GM12878 (cell line): Measurements from ENCODE around the gene VSTM2L. TPM values are rescaled to one million over a fixed set of nuclear protein-coding genes. Genes with fewer than 3 reads are reported as not detected.

Experiments used
- ATAC-seq: fragments of 200-7000 bp; cut with Tn5 transposase; 3 replicates; pipeline ENCODE4 v1.9.1; 2020; ENCODE audit warnings: mild to moderate bottlenecking, moderate library complexity
- BruUV-seq: library from RNA; stranded (reverse); fragments of 400-500 nt; replicated peaks from 2 replicates; lab custom pipeline; 2021; lab: Mats Ljungman, UMichigan
- CTCF ChIA-PET: fragments of 300-600 bp; sonication (Branson Sonifier 250); formaldehyde crosslinking; extraction: SDS; loops from one replicate; lab custom pipeline; 2021; ENCODE audit warnings: inconsistent platforms; lab: Yijun Ruan, JAX
- POLR2A ChIA-PET: fragments of 350-600 bp; formaldehyde crosslinking; extraction: SDS; loops from one replicate; lab custom pipeline; 2021; ENCODE audit warnings: inconsistent platforms; lab: Charles Lee
- RAD21 ChIA-PET: fragments of 300-600 bp; sonication (Branson Sonifier 250); formaldehyde crosslinking; loops from one replicate; lab custom pipeline; 2023; ENCODE audit warnings: antibody characterized with exemption; ENCODE audit not compliant: unreplicated experiment; lab: Charles Lee
- SMC1A ChIA-PET: fragments of 300-600 bp; sonication (Branson Sonifier 250); formaldehyde crosslinking; loops from one replicate; lab custom pipeline; 2023; ENCODE audit not compliant: unreplicated experiment, uncharacterized antibody; lab: Charles Lee
- DNase-seq: peaks from one replicate; pipeline ENCODE4 v3.0.0-alpha.2; 2011; ENCODE audit warnings: low read depth, low spot score
- FAIRE-seq: peaks from 3 replicates; lab custom pipeline; 2011; peaks lifted over from hg19 to GRCh38; lab: Jason Lieb, UNC
- H2AFZ ChIP-seq: 2 replicates; pipeline ENCODE4 v1.6.0; 2011; ENCODE audit warnings: low read depth, low read length, control low read depth; ENCODE audit not compliant: control insufficient read depth
- H3K27ac ChIP-seq: 2 replicates; pipeline ENCODE4 v1.5.1; 2011; ENCODE audit warnings: control low read depth; ENCODE audit not compliant: control insufficient read depth, insufficient read depth
- H3K27me3 ChIP-seq, 2 experiments: replicated peaks in 1 of 2; 2 replicates each; pipeline versions ENCODE4 v1.6.0 to v1.6.1; 2011; ENCODE audit warnings: low read length in 1 of 2; ENCODE audit not compliant: control insufficient read depth in 2 of 2, insufficient read depth in 2 of 2
- H3K36me3 ChIP-seq, 2 experiments: 2 replicates each; pipeline ENCODE4 v1.5.1; 2011; ENCODE audit warnings: low read length in 1 of 2; ENCODE audit not compliant: control insufficient read depth in 2 of 2, insufficient read depth in 2 of 2
- H3K4me1 ChIP-seq: 2 replicates; pipeline ENCODE4 v1.6.1; 2011; ENCODE audit warnings: mild to moderate bottlenecking, low read length, moderate library complexity, mixed read lengths; ENCODE audit not compliant: control insufficient read depth, insufficient read depth
- H3K4me2 ChIP-seq: 2 replicates; pipeline ENCODE4 v1.6.0; 2011; ENCODE audit warnings: control low read depth; ENCODE audit not compliant: control insufficient read depth, insufficient read depth
- H3K4me3 ChIP-seq: fragments of 200-600 bp; sonication (generic); 2 replicates; pipeline ENCODE4 v1.5.1; 2016
- H3K79me2 ChIP-seq: 2 replicates; pipeline ENCODE4 v1.6.0; 2011; ENCODE audit warnings: low read length; ENCODE audit not compliant: control insufficient read depth, insufficient read depth
- H3K9ac ChIP-seq: 2 replicates; pipeline ENCODE4 v1.8.0; 2011; ENCODE audit warnings: low read length, control low read depth, mixed read lengths; ENCODE audit not compliant: control insufficient read depth, insufficient read depth
- H3K9me3 ChIP-seq: replicated peaks from 3 replicates; pipeline ENCODE4 v1.5.1; 2011; ENCODE audit warnings: mild to moderate bottlenecking, low read length; ENCODE audit not compliant: control insufficient read depth, insufficient read depth
- H4K20me1 ChIP-seq: 2 replicates; pipeline ENCODE4 v1.6.0; 2011; ENCODE audit not compliant: control insufficient read depth, insufficient read depth
- CEBPB ChIP-seq, 2 experiments: fragments of 150-350 bp in 1 of 2; IDR thresholded peaks; 2 replicates each; pipeline ENCODE4 v1.6.1; 2012 to 2014; ENCODE audit warnings: low read depth in 2 of 2, low read length in 2 of 2, borderline replicate concordance in 1 of 2, inconsistent platforms in 1 of 2
- CHD4 ChIP-seq: fragments of 200-600 bp; sonication (generic); IDR thresholded peaks from 2 replicates; pipeline ENCODE4 v1.6.1; 2016; ENCODE audit warnings: mild to moderate bottlenecking
- JUNB ChIP-seq: IDR thresholded peaks from 2 replicates; pipeline ENCODE4 v1.6.1; 2016; ENCODE audit warnings: antibody characterized with exemption, mild to moderate bottlenecking
- KAT2A ChIP-seq: conservative IDR thresholded peaks from 2 replicates; pipeline ENCODE4 v1.6.1; 2011; ENCODE audit warnings: low read depth, low read length; ENCODE audit not compliant: control insufficient read depth
- MEF2B ChIP-seq: fragments of 450-650 bp; IDR thresholded peaks from 2 replicates; pipeline ENCODE4 v1.6.1; 2018; ENCODE audit warnings: mild to moderate bottlenecking, moderate library complexity; ENCODE audit not compliant: partially characterized antibody, poor library complexity, severe bottlenecking
- MTA3 ChIP-seq: IDR thresholded peaks from 2 replicates; pipeline ENCODE4 v1.6.1; 2012; ENCODE audit warnings: low read length, inconsistent platforms, borderline replicate concordance
- NR2C2 ChIP-seq: IDR thresholded peaks from 2 replicates; pipeline ENCODE4 v1.6.1; 2011; ENCODE audit warnings: borderline replicate concordance, low read depth; ENCODE audit not compliant: control insufficient read depth, insufficient read length
- RUNX3 ChIP-seq: IDR thresholded peaks from 2 replicates; pipeline ENCODE4 v1.6.1; 2012; ENCODE audit warnings: low read length, inconsistent platforms
- SIN3A ChIP-seq: IDR thresholded peaks from 2 replicates; pipeline ENCODE4 v1.6.1; 2012; ENCODE audit warnings: low read depth, low read length, improper control_type of control experiment
- SREBF2 ChIP-seq: IDR thresholded peaks from 2 replicates; pipeline ENCODE4 v1.6.1; 2012; ENCODE audit warnings: mild to moderate bottlenecking, low read length
- SUPT20H ChIP-seq: IDR thresholded peaks from 2 replicates; pipeline ENCODE4 v1.6.1; 2011; ENCODE audit warnings: low read depth, mild to moderate bottlenecking, low read length, moderate library complexity, borderline replicate concordance; ENCODE audit not compliant: control insufficient read depth
- WGBS: methylation state at CpG from one replicate; pipeline ENCODE4 v1.1.6; 2016; ENCODE audit warnings: low lambda C conversion rate; ENCODE audit not compliant: insufficient replicate concordance, insufficient coverage; ENCODE audit errors: missing lambda C conversion rate; 5-methylcytosine and 5-hydroxymethylcytosine counted together
- in situ Hi-C: fragments of 300-500 bp; cut with MboI; formaldehyde crosslinking; loops from 9 replicates; pipeline ENCODE4 v1.14.3; 2018; ENCODE audit warnings: mixed read lengths
- intact Hi-C: fragments of 100-400 bp; cut with micrococcal nuclease; formaldehyde crosslinking; loops from one replicate; pipeline ENCODE4 v1.14.2; 2022; ENCODE audit not compliant: unreplicated experiment
- polyA plus RNA-seq, 11 experiments: library from polyadenylated mRNA; depleted of rRNA in 4 of 11; unstranded in 6 of 11; stranded (reverse) in 5 of 11; fragments of >200 nt; fragmentation: Nextera tagmentation in 4 of 11; fragmentation: Illumina TruSeq in 1 of 11; extraction: Ambion mirVana in 4 of 11; extraction: Trizol in 1 of 11; gene quantifications; 1 replicate in 1 of 11; 2 replicates in 10 of 11; pipeline versions ENCODE4 v1.2.1 to v1.2.3, GENCODE V29; 2011 to 2016; ENCODE audit warnings: inconsistent platforms in 2 of 11, missing spikeins in 2 of 11, low read depth in 1 of 11
- total RNA-seq, 4 experiments: library from RNA; depleted of rRNA in 3 of 4; stranded (reverse); fragments of >200 nt in 3 of 4; fragmentation: Illumina TruSeq in 1 of 4; extraction: Trizol in 1 of 4; gene quantifications; 2 replicates each; pipeline versions ENCODE4 v1.2.1 to v1.2.3, GENCODE V29; 2013 to 2021
- TF ChIP-seq, protein P1 (sequence below): IDR thresholded peaks from 2 replicates; pipeline ENCODE4 v1.6.1; 2011; ENCODE audit warnings: low read depth, mild to moderate bottlenecking, low read length, moderate library complexity, borderline replicate concordance; ENCODE audit errors: extremely low read depth
- TF ChIP-seq, protein P2 (sequence below): fragments of 450-650 bp; IDR thresholded peaks from 2 replicates; pipeline ENCODE4 v1.6.1; 2016; ENCODE audit warnings: mild to moderate bottlenecking, moderate library complexity, borderline replicate concordance
- TF ChIP-seq, protein P3 (sequence below): fragments of 450-650 bp; IDR thresholded peaks from 2 replicates; pipeline ENCODE4 v1.6.1; 2017; ENCODE audit warnings: mild to moderate bottlenecking, moderate library complexity

Gene VSTM2L
- total and polyA plus RNA-seq, 10 of the 15 experiments (the other 5 are each of a cell fraction or from before 2014, with no cell fraction given) = 0.05 to 1.5 (median 0.63) TPM; not detected in 2

DNA sequence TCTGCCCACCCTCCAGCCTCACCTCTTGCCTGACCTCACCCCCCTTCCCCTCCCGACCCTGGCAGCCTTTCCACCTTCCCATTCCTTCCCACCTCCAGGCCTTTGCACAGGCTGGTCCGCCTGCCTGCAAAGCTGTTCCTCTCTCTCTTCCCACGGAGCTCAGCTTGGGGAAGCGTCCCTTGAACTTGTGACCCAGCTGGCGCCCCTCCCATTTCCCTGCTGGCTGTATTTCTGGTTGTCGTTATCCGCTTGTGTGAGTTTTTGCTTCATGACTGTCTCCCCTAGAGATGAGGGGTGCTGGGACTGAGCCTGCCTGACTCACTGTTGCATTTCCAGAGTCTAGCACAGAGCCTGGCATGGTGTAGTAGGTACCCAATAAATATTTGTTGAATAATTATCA is 32.5 kb downstream of the VSTM2L start (continued):
- TF ChIP-seq, protein P1, sequence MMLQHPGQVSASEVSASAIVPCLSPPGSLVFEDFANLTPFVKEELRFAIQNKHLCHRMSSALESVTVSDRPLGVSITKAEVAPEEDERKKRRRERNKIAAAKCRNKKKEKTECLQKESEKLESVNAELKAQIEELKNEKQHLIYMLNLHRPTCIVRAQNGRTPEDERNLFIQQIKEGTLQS = no peak
- TF ChIP-seq NR2C2 = no peak
- TF ChIP-seq KAT2A = no peak
- TF ChIP-seq MTA3 = no peak
- no peak for TF ChIP-seq CHD4
- TF ChIP-seq, all 136 proteins: peak for 0

DNA sequence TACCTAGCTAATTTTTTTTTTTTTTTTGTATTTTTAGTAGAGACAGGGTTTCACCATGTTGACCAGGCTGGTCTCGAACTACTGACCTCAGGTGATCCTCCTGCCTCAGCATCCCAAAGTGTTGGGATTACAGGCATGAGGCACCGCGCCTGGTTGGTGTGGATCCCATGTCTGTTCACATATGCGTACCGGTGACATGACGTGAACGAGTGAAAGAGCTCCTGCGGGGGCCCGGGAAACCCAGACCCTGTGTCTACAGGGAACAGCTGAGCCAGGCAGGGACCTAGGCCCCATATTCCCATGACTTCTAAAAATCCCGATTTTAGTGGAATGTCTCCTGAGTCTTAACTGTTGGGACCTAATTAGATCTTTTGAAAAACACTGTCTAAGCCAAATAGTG is 33.1 kb downstream of the VSTM2L start:
- in situ Hi-C loops = no loop called here
- no peak overlapping the region for H3K4me3 ChIP-seq
- ChIA-PET POLR2A (interaction anchor here (0.6 to 0.7 kb wide), 2 partner anchors 10 to 19 kb away, joined by 3 read pairs; no protein-coding TSS in a partner anchor), CTCF (no interaction called here), RAD21 (no interaction called here), SMC1A (no interaction called here)
- no peaks in the 10 kb centered on the region for H3K36me3 ChIP-seq
- H3K27me3 ChIP-seq = peaks cover 0 to 1% of the 10 kb centered on the region in 2 experiments; a peak in 1 of 4 replicates
- no peaks in the 10 kb centered on the region for H3K9me3 ChIP-seq
- WGBS = 74% methylated on average over 10 of the region's 10 CpGs
- FAIRE-seq (no peak), DNase-seq (no peak), ATAC-seq (no peak)
- no peak overlapping the region for H3K9ac ChIP-seq
- no peaks in the 10 kb centered on the region for H3K79me2 ChIP-seq
- H3K27ac ChIP-seq = no peak overlapping the region
- no peaks in the 10 kb centered on the region for H3K4me1 ChIP-seq
- H3K4me2 ChIP-seq = no peak overlapping the region
- H2AFZ ChIP-seq = no peak overlapping the region
- intact Hi-C loops = no loop called here
- H4K20me1 ChIP-seq = no peaks in the 10 kb centered on the region
- BruUV-seq = no TSS peak
- TF ChIP-seq MEF2B (no peak), SREBF2 (no peak), SUPT20H (no peak), RUNX3 (no peak), SIN3A (no peak), CEBPB (IDR thresholded peaks at IDR 0.05; ENCODE audit: borderline replicate concordance in 1 of 2, low read depth in 2 of 2, low read length in 2 of 2) (no peak), JUNB (no peak)
- TF ChIP-seq, protein P2, sequence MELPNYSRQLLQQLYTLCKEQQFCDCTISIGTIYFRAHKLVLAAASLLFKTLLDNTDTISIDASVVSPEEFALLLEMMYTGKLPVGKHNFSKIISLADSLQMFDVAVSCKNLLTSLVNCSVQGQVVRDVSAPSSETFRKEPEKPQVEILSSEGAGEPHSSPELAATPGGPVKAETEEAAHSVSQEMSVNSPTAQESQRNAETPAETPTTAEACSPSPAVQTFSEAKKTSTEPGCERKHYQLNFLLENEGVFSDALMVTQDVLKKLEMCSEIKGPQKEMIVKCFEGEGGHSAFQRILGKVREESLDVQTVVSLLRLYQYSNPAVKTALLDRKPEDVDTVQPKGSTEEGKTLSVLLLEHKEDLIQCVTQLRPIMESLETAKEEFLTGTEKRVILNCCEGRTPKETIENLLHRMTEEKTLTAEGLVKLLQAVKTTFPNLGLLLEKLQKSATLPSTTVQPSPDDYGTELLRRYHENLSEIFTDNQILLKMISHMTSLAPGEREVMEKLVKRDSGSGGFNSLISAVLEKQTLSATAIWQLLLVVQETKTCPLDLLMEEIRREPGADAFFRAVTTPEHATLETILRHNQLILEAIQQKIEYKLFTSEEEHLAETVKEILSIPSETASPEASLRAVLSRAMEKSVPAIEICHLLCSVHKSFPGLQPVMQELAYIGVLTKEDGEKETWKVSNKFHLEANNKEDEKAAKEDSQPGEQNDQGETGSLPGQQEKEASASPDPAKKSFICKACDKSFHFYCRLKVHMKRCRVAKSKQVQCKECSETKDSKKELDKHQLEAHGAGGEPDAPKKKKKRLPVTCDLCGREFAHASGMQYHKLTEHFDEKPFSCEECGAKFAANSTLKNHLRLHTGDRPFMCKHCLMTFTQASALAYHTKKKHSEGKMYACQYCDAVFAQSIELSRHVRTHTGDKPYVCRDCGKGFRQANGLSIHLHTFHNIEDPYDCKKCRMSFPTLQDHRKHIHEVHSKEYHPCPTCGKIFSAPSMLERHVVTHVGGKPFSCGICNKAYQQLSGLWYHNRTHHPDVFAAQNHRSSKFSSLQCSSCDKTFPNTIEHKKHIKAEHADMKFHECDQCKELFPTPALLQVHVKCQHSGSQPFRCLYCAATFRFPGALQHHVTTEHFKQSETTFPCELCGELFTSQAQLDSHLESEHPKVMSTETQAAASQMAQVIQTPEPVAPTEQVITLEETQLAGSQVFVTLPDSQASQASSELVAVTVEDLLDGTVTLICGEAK = no peak
- TF ChIP-seq, protein P3, sequence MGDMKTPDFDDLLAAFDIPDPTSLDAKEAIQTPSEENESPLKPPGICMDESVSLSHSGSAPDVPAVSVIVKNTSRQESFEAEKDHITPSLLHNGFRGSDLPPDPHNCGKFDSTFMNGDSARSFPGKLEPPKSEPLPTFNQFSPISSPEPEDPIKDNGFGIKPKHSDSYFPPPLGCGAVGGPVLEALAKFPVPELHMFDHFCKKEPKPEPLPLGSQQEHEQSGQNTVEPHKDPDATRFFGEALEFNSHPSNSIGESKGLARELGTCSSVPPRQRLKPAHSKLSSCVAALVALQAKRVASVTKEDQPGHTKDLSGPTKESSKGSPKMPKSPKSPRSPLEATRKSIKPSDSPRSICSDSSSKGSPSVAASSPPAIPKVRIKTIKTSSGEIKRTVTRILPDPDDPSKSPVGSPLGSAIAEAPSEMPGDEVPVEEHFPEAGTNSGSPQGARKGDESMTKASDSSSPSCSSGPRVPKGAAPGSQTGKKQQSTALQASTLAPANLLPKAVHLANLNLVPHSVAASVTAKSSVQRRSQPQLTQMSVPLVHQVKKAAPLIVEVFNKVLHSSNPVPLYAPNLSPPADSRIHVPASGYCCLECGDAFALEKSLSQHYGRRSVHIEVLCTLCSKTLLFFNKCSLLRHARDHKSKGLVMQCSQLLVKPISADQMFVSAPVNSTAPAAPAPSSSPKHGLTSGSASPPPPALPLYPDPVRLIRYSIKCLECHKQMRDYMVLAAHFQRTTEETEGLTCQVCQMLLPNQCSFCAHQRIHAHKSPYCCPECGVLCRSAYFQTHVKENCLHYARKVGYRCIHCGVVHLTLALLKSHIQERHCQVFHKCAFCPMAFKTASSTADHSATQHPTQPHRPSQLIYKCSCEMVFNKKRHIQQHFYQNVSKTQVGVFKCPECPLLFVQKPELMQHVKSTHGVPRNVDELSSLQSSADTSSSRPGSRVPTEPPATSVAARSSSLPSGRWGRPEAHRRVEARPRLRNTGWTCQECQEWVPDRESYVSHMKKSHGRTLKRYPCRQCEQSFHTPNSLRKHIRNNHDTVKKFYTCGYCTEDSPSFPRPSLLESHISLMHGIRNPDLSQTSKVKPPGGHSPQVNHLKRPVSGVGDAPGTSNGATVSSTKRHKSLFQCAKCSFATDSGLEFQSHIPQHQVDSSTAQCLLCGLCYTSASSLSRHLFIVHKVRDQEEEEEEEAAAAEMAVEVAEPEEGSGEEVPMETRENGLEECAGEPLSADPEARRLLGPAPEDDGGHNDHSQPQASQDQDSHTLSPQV = no peak
